Measurements from ENCODE around the gene UBE2E3.

UBE2E3 gene

GRCh38 chr2:181077128-181077709, 96.8 kb downstream of the UBE2E3 start:
- peak; percentile 61 for DNase-seq

DNA sequence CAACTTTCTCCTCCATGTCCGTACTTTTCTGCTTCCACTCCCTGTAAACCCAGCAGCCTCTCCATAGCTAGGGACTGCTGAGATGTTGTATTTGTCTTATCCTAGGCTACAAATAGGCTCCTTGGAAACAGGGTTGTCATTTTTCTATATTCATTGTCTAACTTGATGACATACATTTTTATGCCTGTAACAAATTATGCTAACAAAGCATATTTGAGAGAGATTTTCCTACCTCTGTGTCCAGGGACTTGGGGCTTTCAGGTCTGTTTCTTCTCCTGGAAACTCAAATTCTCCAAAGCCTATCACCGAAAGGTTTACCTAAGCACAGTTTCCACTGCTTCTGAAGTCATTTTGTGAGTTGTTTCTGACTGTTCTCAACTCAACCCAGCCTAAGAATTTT, 102.7 kb downstream of the UBE2E3 start:
- no peak for DNase-seq

DNA sequence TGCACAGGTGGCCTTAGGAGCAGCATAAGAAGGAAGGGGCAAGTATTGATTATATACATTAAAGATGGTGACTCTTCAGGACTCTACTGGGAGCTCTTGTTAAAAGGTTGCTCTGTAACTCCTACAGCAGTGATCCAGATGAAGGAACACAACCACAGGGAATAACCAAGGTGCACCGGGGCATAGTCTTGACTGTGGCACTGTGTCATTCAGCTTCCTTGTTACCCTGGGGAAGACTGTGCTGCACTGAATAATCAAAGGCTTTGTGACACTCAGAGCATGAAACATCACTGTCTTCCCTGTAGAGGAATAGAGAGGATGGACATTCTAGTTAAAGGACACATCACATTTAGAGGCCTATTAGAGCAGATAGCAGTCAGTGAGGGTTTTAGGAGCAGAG, 105.3 kb downstream of the UBE2E3 start:
- no peak for DNase-seq

DNA sequence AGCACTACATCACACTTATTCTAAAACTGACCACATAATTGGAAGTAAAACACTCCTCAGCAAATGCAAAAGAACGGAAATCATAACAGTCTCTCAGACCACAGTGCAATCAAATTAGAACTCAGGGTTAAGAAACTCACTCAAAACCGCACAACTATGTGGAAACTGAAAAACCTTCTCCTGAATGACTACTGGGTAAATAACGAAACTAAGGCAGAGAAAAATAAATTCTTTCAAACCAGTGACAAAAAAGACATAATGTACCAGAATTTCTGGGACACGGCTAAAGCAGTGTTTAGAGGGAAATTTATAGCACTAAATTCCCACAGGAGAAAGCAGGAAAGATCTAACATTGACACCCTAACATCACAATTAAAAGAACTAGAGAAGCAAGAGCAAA, 111.5 kb downstream of the UBE2E3 start:
- peak; percentile 18 for DNase-seq

DNA sequence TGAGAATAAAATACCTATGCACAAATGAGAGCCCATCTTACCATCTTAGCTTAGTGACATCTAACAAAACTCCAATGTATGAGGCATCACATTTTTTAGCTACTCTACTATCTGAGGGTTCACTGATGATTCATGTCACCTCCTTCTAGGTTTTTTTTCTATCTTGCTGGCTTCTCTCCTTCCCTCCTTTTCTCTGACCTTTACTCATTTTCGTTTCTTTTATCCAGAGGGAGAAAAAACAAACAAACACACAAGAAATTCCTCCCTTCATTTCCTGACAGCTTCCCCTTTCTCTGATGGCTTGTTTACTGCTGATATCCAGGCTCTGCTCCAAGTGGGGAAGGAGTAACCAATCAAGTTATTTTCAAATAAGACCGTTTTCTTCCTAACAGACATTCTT, 115.1 kb downstream of the UBE2E3 start:
- DNase-seq = no peak

DNA sequence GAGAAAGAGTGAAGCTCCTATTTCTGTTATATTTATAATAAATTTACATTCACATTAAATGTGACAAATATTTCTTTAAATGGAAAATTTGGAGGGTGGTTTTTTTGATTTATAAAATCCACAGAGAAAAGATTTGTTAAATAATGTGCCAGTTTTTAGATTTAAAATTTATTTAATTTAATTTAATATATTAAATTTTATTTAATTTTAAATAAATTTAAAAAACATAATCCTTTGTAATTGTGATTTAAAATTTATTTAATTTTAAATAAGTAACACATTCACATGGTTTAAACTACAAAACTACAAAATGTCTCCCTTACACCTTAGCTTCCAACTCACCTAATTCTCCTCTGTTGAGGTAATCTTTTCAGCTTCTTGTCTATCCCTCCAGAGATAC, 123.3 kb downstream of the UBE2E3 start:
- no peak for DNase-seq

DNA sequence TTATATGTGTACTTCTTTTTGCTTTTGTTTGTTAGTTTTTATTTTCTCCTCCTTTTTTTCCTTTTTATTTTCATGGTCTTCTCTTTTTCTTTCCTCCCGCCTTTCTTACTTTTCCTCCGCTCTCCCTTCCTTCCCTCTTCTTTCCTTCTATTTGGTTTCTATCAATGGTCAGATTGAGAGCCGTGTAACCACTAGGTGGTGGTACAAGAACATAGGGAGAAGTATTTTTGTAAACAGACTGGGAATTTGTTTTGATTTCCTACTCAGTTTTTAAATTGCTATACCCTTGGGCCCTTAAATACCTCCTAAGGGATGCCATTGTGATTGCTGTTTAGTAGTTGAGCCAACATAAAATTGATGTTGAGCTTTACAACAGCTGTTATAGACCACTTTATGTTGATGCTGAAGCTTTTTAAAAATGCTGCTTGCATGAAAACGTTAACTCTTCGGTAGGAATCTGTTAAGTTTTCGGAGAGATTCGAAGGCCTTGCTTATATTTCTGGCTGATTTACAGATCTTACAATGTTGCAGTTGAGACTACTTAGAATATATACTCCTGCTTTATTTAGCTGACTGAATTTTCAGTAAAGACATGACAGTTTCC, 124.2 kb downstream of the UBE2E3 start:
- peak; percentile 18 for DNase-seq

GRCh38 chr2:181105562-181105961, 125.2 kb downstream of the UBE2E3 start:
- DNase-seq = no peak

DNA sequence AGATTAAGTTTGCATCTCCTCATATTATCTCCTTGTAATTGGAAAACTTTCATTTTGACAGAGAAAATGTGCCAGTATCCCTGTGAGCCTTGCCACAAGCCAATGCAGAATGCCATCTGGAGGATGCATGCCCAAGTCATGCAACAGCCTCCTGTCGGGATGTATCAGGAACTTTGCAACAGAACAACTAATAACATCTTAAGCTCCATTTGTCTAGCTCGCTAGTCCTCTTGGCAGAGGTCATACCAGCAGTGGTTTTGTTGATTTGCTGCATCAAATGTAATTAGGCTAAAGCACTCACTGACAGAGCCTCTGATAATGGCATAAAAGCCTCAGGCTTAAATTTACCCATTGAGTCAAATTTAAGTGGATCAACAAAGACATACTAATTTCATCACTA, 125.8 kb downstream of the UBE2E3 start:
- no peak for DNase-seq

GRCh38 chr2:181106789-181107627, 126.6 kb downstream of the UBE2E3 start:
- DNase-seq = peak; percentile 82

DNA sequence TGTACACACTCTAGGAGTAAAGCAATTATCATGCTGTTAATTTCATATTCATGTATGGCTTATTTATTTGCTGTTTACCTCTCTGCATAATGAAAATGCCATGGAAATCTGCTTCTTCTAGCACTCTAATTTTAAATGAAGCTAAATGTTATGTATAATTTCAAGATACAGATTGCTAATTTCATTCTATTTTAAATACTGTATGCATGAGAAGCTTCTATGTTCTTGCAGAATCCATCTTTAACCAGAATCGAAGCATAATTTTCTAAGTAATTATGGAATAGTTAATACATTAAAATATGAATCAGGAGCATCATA, 127.2 kb downstream of the UBE2E3 start:
- no peak for DNase-seq

DNA sequence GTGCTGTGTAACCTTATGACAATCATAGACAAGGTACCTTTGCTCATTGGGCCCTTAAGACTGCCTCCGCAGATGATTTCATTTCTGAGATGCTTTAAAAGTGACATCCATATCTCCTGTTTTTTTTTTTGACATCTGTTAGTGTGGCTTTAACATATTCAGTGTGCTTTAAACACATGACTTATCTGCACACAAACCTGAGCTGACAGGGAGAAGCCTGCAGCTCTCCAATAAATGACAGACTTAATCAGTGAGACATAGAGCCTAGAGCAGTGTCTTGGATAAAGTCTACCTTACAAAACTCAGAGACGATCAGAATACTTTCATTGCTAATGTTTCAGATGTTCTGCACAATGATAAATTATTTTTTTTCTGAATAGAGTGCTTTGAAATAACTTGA, 130.7 kb downstream of the UBE2E3 start:
- no peak for DNase-seq

DNA sequence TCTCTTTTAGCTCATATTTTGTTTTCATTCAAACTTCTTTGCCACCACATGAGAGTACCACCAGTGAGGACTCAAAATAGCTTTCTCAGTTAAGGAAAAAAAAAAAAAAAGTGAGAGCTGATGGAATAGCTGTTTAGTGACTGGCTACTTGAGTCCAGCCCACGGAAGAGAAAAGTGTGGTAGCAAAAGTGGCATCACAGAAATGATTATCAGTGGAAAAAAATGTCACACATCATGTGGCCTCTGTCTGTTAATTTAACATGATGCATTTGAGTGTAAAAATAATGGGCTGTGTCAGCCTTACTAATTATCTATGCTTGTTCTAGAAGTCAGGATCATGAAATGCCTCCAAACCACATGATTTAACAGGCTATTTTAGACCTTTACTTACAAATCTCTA, 132.5 kb downstream of the UBE2E3 start:
- no peak for DNase-seq
